H1 (cell line): ENCODE results near the gene RRAS. TPM values are rescaled to one million over a fixed set of nuclear protein-coding genes. Genes with fewer than 3 reads are reported as not detected.

Experiments
- CTCF ChIA-PET: fragments of 300-600 bp; sonication (Branson Sonifier 250); formaldehyde crosslinking; loops from one replicate; lab custom pipeline; 2021; ENCODE audit not compliant: partially characterized antibody; lab: Charles Lee
- POLR2A ChIA-PET: fragments of 300-600 bp; sonication (Branson Sonifier 250); formaldehyde crosslinking; loops from one replicate; lab custom pipeline; 2021; ENCODE audit warnings: inconsistent platforms; ENCODE audit not compliant: partially characterized antibody; lab: Charles Lee
- DNase-seq, 2 experiments: peaks; one replicate each; pipeline versions ENCODE4 v3.0.0 to v3.0.0-alpha.2; 2010 to 2022; ENCODE audit warnings: low spot score in 2 of 2, low read depth in 1 of 2, mixed read lengths in 1 of 2
- FAIRE-seq: peaks from 2 replicates; lab custom pipeline; 2011; peaks lifted over from hg19 to GRCh38; lab: Jason Lieb, UNC
- H2AFZ ChIP-seq: 2 replicates; pipeline ENCODE4 v1.8.1; 2012; ENCODE audit warnings: low read length, inconsistent platforms
- H2AK5ac ChIP-seq: 2 replicates; pipeline ENCODE4 v1.6.1; 2013; ENCODE audit warnings: low read depth, low read length
- H2BK120ac ChIP-seq: replicated peaks from 2 replicates; pipeline ENCODE3; 2013; ENCODE audit warnings: low read depth, low read length, inconsistent platforms
- H2BK12ac ChIP-seq: 2 replicates; pipeline ENCODE4 v1.6.1; 2013; ENCODE audit warnings: low read depth, low read length
- H2BK15ac ChIP-seq: 2 replicates; pipeline ENCODE4 v1.6.1; 2013; ENCODE audit warnings: low read length
- H2BK20ac ChIP-seq: 2 replicates; pipeline ENCODE4 v1.6.1; 2013; ENCODE audit warnings: low read length
- H2BK5ac ChIP-seq: 2 replicates; pipeline ENCODE4 v1.6.1; 2013; ENCODE audit warnings: low read depth, low read length
- H3K14ac ChIP-seq: 2 replicates; pipeline ENCODE4 v1.6.1; 2013; ENCODE audit warnings: inconsistent platforms; ENCODE audit not compliant: insufficient read length
- H3K18ac ChIP-seq: 2 replicates; pipeline ENCODE4 v1.6.1; 2013; ENCODE audit warnings: low read length; ENCODE audit errors: extremely low read depth
- H3K23ac ChIP-seq: 2 replicates; pipeline ENCODE4 v1.6.1; 2013; ENCODE audit warnings: inconsistent platforms; ENCODE audit not compliant: insufficient read length
- H3K23me2 ChIP-seq: 2 replicates; pipeline ENCODE4 v1.6.1; 2013; ENCODE audit warnings: low read depth, low read length
- H3K27ac ChIP-seq: 2 replicates; pipeline ENCODE4 v1.6.1; 2011; ENCODE audit warnings: low read depth, low read length, inconsistent platforms
- H3K27me3 ChIP-seq, 4 experiments: replicated peaks in 1 of 4; 1 replicate in 1 of 4; 2 replicates in 3 of 4; pipeline versions ENCODE4 v1.6.1 to v1.8.1; 2011 to 2013; ENCODE audit warnings: low read length in 3 of 4, mild to moderate bottlenecking in 3 of 4, inconsistent platforms in 2 of 4, mixed read lengths in 2 of 4, moderate library complexity in 1 of 4; ENCODE audit not compliant: control insufficient read depth in 3 of 4, insufficient read depth in 3 of 4; ENCODE audit errors: extremely low read depth in 1 of 4
- H3K36me3 ChIP-seq, 4 experiments: 2 replicates each; pipeline versions ENCODE4 v1.6.1 to v1.8.1; 2011 to 2013; ENCODE audit warnings: mild to moderate bottlenecking in 4 of 4, low read length in 3 of 4, moderate library complexity in 2 of 4, control low read depth in 1 of 4, inconsistent platforms in 1 of 4; ENCODE audit not compliant: insufficient read depth in 4 of 4, control insufficient read depth in 2 of 4
- H3K4ac ChIP-seq: replicated peaks from 2 replicates; pipeline ENCODE3; 2013; ENCODE audit warnings: low read length, low read depth, mixed read lengths, inconsistent platforms; ENCODE audit not compliant: insufficient read length
- H3K4me1 ChIP-seq, 4 experiments: replicated peaks in 1 of 4; 1 replicate in 1 of 4; 2 replicates in 3 of 4; pipeline versions ENCODE4 v1.6.1 to v1.8.1; 2011 to 2013; ENCODE audit warnings: low read length in 3 of 4, inconsistent platforms in 2 of 4, mixed read lengths in 1 of 4; ENCODE audit not compliant: insufficient read depth in 4 of 4, control insufficient read depth in 3 of 4
- H3K4me2 ChIP-seq, 2 experiments: 2 replicates each; pipeline versions ENCODE4 v1.6.1 to v1.8.1; 2011 to 2013; ENCODE audit warnings: low read depth in 2 of 2, low read length in 2 of 2, control low read depth in 1 of 2, inconsistent platforms in 1 of 2, mild to moderate bottlenecking in 1 of 2; ENCODE audit not compliant: insufficient read depth in 1 of 2
- H3K4me3 ChIP-seq, 4 experiments: fragments of 200-600, 300-600 bp in 1 of 4; sonication (generic), shearing (Covaris generic), sonication (Bioruptor Twin) in 1 of 4; 2 replicates each; pipeline versions ENCODE4 v1.5.1 to v1.8.1; 2011 to 2016; ENCODE audit warnings: low read length in 4 of 4, low read depth in 3 of 4, control low read depth in 2 of 4, inconsistent platforms in 2 of 4, mild to moderate bottlenecking in 2 of 4, mixed read lengths in 1 of 4, moderate library complexity in 1 of 4; ENCODE audit not compliant: insufficient read depth in 2 of 4; ENCODE audit errors: extremely low read depth in 1 of 4
- H3K56ac ChIP-seq: replicated peaks from 2 replicates; pipeline ENCODE3; 2013; ENCODE audit warnings: low read depth, mild to moderate bottlenecking, mixed read lengths, low read length, inconsistent platforms; ENCODE audit not compliant: insufficient read length
- H3K79me1 ChIP-seq: 2 replicates; pipeline ENCODE4 v1.6.1; 2013; ENCODE audit warnings: low read depth, low read length, control low read depth
- H3K79me2 ChIP-seq, 2 experiments: 2 replicates each; pipeline versions ENCODE4 v1.6.1 to v1.8.1; 2012 to 2013; ENCODE audit warnings: low read length in 2 of 2, mild to moderate bottlenecking in 2 of 2, inconsistent platforms in 1 of 2; ENCODE audit not compliant: insufficient read depth in 2 of 2, control insufficient read depth in 1 of 2
- H3K9ac ChIP-seq, 4 experiments: replicated peaks in 1 of 4; 1 replicate in 1 of 4; 2 replicates in 3 of 4; pipeline versions ENCODE4 v1.6.1 to v1.8.1; 2011 to 2013; ENCODE audit warnings: low read depth in 3 of 4, low read length in 3 of 4, control low read depth in 2 of 4, mild to moderate bottlenecking in 2 of 4, moderate library complexity in 2 of 4, inconsistent platforms in 1 of 4; ENCODE audit errors: extremely low read depth in 1 of 4
- H3K9me3 ChIP-seq, 2 experiments: 2 replicates each; pipeline versions ENCODE4 v1.6.1 to v1.8.1; 2012 to 2013; ENCODE audit warnings: mild to moderate bottlenecking in 2 of 2, moderate library complexity in 2 of 2, control low read depth in 1 of 2, inconsistent platforms in 1 of 2, low read depth in 1 of 2, low read length in 1 of 2, mixed read lengths in 1 of 2; ENCODE audit not compliant: insufficient read depth in 2 of 2
- H4K20me1 ChIP-seq, 2 experiments: replicated peaks in 1 of 2; 2 replicates each; pipeline versions ENCODE3 to v1.8.1; 2011 to 2013; ENCODE audit warnings: inconsistent platforms in 2 of 2, low read length in 2 of 2, mild to moderate bottlenecking in 1 of 2; ENCODE audit not compliant: insufficient read depth in 2 of 2, control insufficient read depth in 1 of 2
- H4K5ac ChIP-seq: 2 replicates; pipeline ENCODE4 v1.6.1; 2013; ENCODE audit warnings: low read length, low read depth, mixed read lengths, inconsistent platforms; ENCODE audit not compliant: insufficient read length
- H4K8ac ChIP-seq: 2 replicates; pipeline ENCODE4 v1.8.0; 2013; ENCODE audit warnings: mild to moderate bottlenecking, moderate library complexity, low read length, inconsistent platforms; ENCODE audit not compliant: insufficient read depth; ENCODE audit errors: extremely low read depth
- H4K91ac ChIP-seq: replicated peaks from 2 replicates; pipeline ENCODE3; 2013; ENCODE audit warnings: low read length, mixed read lengths, inconsistent platforms; ENCODE audit not compliant: insufficient read length
- ATF2 ChIP-seq: IDR thresholded peaks from 2 replicates; pipeline ENCODE4 v1.6.1; 2012; ENCODE audit warnings: low read length, inconsistent platforms
- BACH1 ChIP-seq: IDR thresholded peaks from 2 replicates; pipeline ENCODE4 v1.6.1; 2012; ENCODE audit warnings: low read length, improper control_type of control experiment
- CHD2 ChIP-seq: IDR thresholded peaks from 2 replicates; pipeline ENCODE4 v1.6.1; 2012; ENCODE audit warnings: low read length, improper control_type of control experiment
- CTCF ChIP-seq, 3 experiments: IDR thresholded peaks; 1 replicate in 2 of 3; 2 replicates in 1 of 3; pipeline versions ENCODE4 v1.5.1 to v1.6.1; 2011; ENCODE audit warnings: low read length in 3 of 3, mild to moderate bottlenecking in 3 of 3, inconsistent platforms in 2 of 3, low read depth in 1 of 3, moderate library complexity in 1 of 3; ENCODE audit not compliant: insufficient read depth in 1 of 3; ENCODE audit errors: control extremely low read depth in 1 of 3
- EZH2 ChIP-seq: fragments of 200-600 bp; sonication (generic); IDR thresholded peaks from 2 replicates; pipeline ENCODE4 v1.7.1; 2012; ENCODE audit warnings: low read depth, mild to moderate bottlenecking, moderate library complexity, low read length, inconsistent platforms; ENCODE audit not compliant: severe bottlenecking
- NRF1 ChIP-seq: IDR thresholded peaks from 2 replicates; pipeline ENCODE4 v1.6.1; 2011; ENCODE audit warnings: mild to moderate bottlenecking, low read depth, low read length, improper control_type of control experiment
- POLR2A ChIP-seq, 2 experiments: IDR thresholded peaks; 1 replicate in 1 of 2; 2 replicates in 1 of 2; pipeline ENCODE4 v1.6.1; 2011; ENCODE audit warnings: low read depth in 2 of 2, low read length in 2 of 2, mild to moderate bottlenecking in 2 of 2; ENCODE audit errors: control extremely low read depth in 1 of 2
- POLR2AphosphoS5 ChIP-seq: IDR thresholded peaks from 2 replicates; pipeline ENCODE4 v1.6.1; 2011; ENCODE audit warnings: low read depth, low read length
- WGBS, 2 experiments: shearing (Covaris generic) in 1 of 2; methylation state at CpG; one replicate each; pipeline versions ENCODE4 v1.1.6 to v1.1.7; 2013 to 2015; ENCODE audit warnings: low lambda C conversion rate in 2 of 2, mixed read lengths in 2 of 2, inconsistent platforms in 1 of 2, low coverage in 1 of 2, missing lambda C conversion rate in 1 of 2; ENCODE audit not compliant: insufficient replicate concordance in 2 of 2, insufficient coverage in 1 of 2, insufficient read length in 1 of 2; ENCODE audit errors: extremely low coverage in 1 of 2, missing lambda C conversion rate in 1 of 2; 5-methylcytosine and 5-hydroxymethylcytosine counted together
- polyA plus RNA-seq, 7 experiments: library from polyadenylated mRNA; depleted of rRNA in 3 of 7; stranded (reverse) in 5 of 7; unstranded in 2 of 7; fragments of >200 nt in 5 of 7; fragments of 200-250 nt in 2 of 7; gene quantifications; 1 replicate in 5 of 7; 2 replicates in 1 of 7; 4 replicates in 1 of 7; pipeline versions ENCODE4 v1.2.1 to v1.2.3, GENCODE V29; 2011 to 2013; ENCODE audit warnings: missing spikeins in 2 of 7, mixed read lengths in 2 of 7
- total RNA-seq: library from RNA; stranded (reverse); fragmentation: NEBNext Ultra II Directional; extraction: Animal tissue kit (Norgen Biotek cat#: 25700); gene quantifications from 2 replicates; pipeline ENCODE4 v1.2.1, GENCODE V29; 2021

The RRAS gene
- total and polyA plus RNA-seq, 2 of the 8 experiments (the other 6 are each of a cell fraction or from before 2014, with no cell fraction given), result 17.7 to 49.1 TPM

- Histone ChIP-seq H3K4me1 (peaks cover 0 to 25% (median 15%) of the 10 kb centered on the region in 4 experiments; a peak in 6 of 7 replicates), H3K4ac (no peak overlapping the region), H2BK20ac (no peak overlapping the region), H3K36me3 (peaks cover 16 to 44% (median 29%) of the 10 kb centered on the region in 4 experiments), H3K23ac (no peak overlapping the region), H4K20me1 (peaks cover 20 to 37% of the 10 kb centered on the region in 2 experiments), H2BK120ac (no peak overlapping the region), H3K9ac (no peak overlapping the region), H2BK12ac (no peak overlapping the region), H3K4me3 (no peak overlapping the region), H2AFZ (no peak overlapping the region), H3K79me1 (peaks cover 10% of the 10 kb centered on the region; the same call in 1 of the 2 replicates), H3K9me3 (no peaks in the 10 kb centered on the region), H3K56ac (no peak overlapping the region), H3K27ac (no peak overlapping the region), H3K18ac (peak overlapping the region; percentile 19; the same call in 1 of the 2 replicates), H3K14ac (no peak overlapping the region), H2BK15ac (no peak overlapping the region), H3K23me2 (peaks cover 20% of the 10 kb centered on the region), H4K5ac (no peak overlapping the region), H4K8ac (no peak overlapping the region), H3K4me2 (peak overlapping the region in 1 of 2 experiments; percentile 36; a peak in 2 of 4 replicates), H2AK5ac (no peak overlapping the region), H4K91ac (no peak overlapping the region), H3K79me2 (peaks cover 0 to 10% of the 10 kb centered on the region in 2 experiments; a peak in 1 of 4 replicates), H2BK5ac (no peak overlapping the region; the same call in 1 of the 2 replicates), H3K27me3 (no peaks in the 10 kb centered on the region)
- ChIA-PET POLR2A (interaction anchor here (0.6 to 12.2 kb wide), 14 partner anchors 9 to 191 kb away, joined by 3 to 168 read pairs (median 4); partner anchors contain the start of genes PRMT1, PTOV1 and RPS11), CTCF (interaction anchor here (1.1 to 2.2 kb wide), 6 partner anchors 9 to 117 kb away, joined by 3 to 11 read pairs (median 4); no protein-coding TSS in a partner anchor)
- WGBS, 2 experiments, result 84% methylated on average over 20 of the region's 26 CpGs; no CpG with 5 or more reads in 1 of the 2 experiments
- FAIRE-seq (no peak), DNase-seq (no peak)
- TF ChIP-seq ATF2 (no peak), NRF1 (no peak), POLR2AphosphoS5 (peak; percentile 60), CTCF (IDR thresholded peaks at IDR 0.05; ENCODE audit: control extremely low read depth in 1 of 3, insufficient read depth in 1 of 3, low read depth in 1 of 3, low read length in 3 of 3) (no peak), BACH1 (no peak), EZH2 (no peak), CHD2 (no peak), POLR2A (IDR thresholded peaks at IDR 0.05; ENCODE audit: control extremely low read depth in 1 of 2, low read depth in 2 of 2, low read length in 2 of 2) (no peak; a peak in 1 of 3 replicates)
Observed at GRCh38 chr19:49687566-49688316, 47.8 kb upstream of the RRAS start.
